HFFc6 (cell line): ENCODE data around the gene VAC14. TPM values are rescaled to one million over a fixed set of nuclear protein-coding genes. Genes with fewer than 3 reads are reported as not detected.
A peak's percentile ranks its signal among the peaks of the same experiment; 100 is the strongest.

Experiments used
- DNase-seq: peaks from one replicate; pipeline ENCODE4 v3.0.0-alpha.2; 2018
- H3K27ac Mint-ChIP-seq: 2 replicates; pipeline ENCODE4 v1.8.0; 2020; ENCODE audit warnings: mild to moderate bottlenecking, mixed read lengths
- H3K27me3 Mint-ChIP-seq: 2 replicates; pipeline ENCODE4 v1.8.0; 2021; ENCODE audit warnings: mild to moderate bottlenecking, moderate library complexity, mixed read lengths; ENCODE audit not compliant: insufficient read depth
- H3K36me3 Mint-ChIP-seq: 2 replicates; pipeline ENCODE4 v1.8.0; 2021; ENCODE audit warnings: low read depth, mixed read lengths
- H3K4me1 Mint-ChIP-seq: 2 replicates; pipeline ENCODE4 v1.8.0; 2020; ENCODE audit warnings: low read depth, mixed read lengths
- H3K4me3 Mint-ChIP-seq: 2 replicates; pipeline ENCODE4 v1.8.0; 2020; ENCODE audit warnings: mild to moderate bottlenecking, moderate library complexity, mixed read lengths
- H3K9me3 Mint-ChIP-seq: 2 replicates; pipeline ENCODE4 v1.8.0; 2020; ENCODE audit warnings: mild to moderate bottlenecking, mixed read lengths
- CTCF ChIP-seq: fragments of 200-600 bp; sonication (generic); IDR thresholded peaks from 2 replicates; pipeline ENCODE4 v1.5.0; 2021; ENCODE audit warnings: antibody characterized with exemption, mild to moderate bottlenecking
- total RNA-seq, 6 experiments: library from RNA; stranded (reverse); fragmentation: NEBNext Ultra II Directional; extraction: Animal tissue kit (Norgen Biotek cat#: 25700); gene quantifications; 2 replicates in 1 of 6; 3 replicates in 5 of 6; pipeline ENCODE4 v1.2.3, GENCODE V29; 2021

VAC14 gene
- total RNA-seq, 6 experiments from 2014 or later: 34.5 to 45.5 (median 37.6) TPM

- H3K9me3 Mint-ChIP-seq: no peaks in the 10 kb centered on the region
- H3K27ac Mint-ChIP-seq: no peak overlapping the region
- no peak for TF ChIP-seq CTCF
- no peak for DNase-seq
- H3K36me3 Mint-ChIP-seq: peaks cover 32% of the 10 kb centered on the region
- H3K4me3 Mint-ChIP-seq: no peak overlapping the region
- H3K27me3 Mint-ChIP-seq: peaks cover 19% of the 10 kb centered on the region
- no peaks in the 10 kb centered on the region; the same call in 1 of the 2 replicates for H3K4me1 Mint-ChIP-seq
These were observed 136.4 kb downstream of the VAC14 start for GRCh38 chr16:70664325-70665112.

DNA sequence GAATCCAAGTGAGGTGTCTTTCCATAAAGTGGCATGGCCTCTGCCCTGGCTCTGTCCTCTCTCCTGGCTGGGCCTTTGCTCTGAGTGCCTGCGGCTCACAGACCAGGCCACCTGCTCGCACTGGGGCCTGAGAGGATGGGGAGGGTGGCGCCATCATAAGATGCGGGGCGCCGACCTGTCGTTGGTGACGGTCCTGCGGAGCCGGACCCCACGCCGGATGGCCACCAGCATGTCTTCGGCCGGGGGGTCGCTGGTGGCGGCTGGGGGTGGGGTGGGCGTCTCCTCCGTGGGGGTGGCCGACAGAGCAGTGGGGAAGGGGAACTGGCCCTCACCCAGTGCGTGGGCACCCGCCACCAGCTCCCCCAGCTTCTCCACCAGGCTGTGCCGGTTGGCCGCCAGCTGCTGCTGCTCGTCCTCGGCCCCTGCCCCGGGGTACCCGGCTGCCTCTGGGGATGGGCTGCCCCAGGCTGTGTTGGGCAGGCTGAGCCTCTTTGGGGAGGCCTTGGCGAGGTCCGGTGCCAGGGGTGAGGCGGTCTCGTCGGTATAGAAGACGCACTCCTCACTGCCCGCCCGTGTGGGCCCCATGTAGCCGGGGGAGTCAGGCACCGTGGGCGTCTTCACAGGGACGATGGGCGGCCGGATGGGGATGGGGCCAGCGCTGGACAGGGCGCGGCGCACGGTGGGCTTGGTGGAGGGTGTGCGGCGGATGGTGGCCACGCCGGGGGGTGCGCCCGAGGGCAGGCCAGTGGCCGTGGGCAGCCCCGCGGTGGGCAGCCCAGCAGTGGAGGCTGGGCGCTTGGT, 137.2 kb downstream of the VAC14 start:
- DNase-seq: no peak
- H3K36me3 Mint-ChIP-seq: peaks cover 25% of the 10 kb centered on the region

DNA sequence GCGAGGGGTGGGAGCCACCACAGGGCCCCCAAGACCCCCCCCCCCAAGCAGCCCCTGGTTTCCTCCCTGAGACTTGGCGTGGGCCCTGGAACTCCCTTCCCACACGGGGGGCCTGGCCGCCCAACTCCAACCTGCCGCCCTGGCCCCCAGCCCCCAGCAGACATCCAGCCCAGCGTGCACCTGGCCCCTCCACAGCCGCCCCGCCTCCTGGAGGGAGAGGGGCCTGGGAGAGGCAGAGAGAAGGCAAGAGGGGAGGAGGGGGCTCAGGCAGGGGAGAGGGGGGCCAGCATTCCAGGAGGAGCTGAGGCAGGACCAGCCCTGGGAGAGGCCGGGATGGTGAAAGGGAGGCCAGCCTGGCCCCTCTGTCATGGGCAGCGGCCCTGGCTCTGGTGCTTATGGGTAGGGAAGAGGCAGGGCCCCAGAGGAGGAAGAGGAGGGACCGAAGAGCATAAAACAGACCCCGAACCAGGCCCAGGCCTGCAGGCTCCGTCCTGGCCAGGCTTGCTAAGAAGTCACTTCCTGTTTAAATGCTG, 137.9 kb downstream of the VAC14 start:
- DNase-seq: no peak
- no peak overlapping the region for H3K27ac Mint-ChIP-seq
- peaks cover 24% of the 10 kb centered on the region for H3K27me3 Mint-ChIP-seq
- no peak overlapping the region for H3K4me3 Mint-ChIP-seq
- no peak for TF ChIP-seq CTCF
- no peaks in the 10 kb centered on the region; the same call in 1 of the 2 replicates for H3K4me1 Mint-ChIP-seq
- H3K9me3 Mint-ChIP-seq: no peaks in the 10 kb centered on the region
- H3K36me3 Mint-ChIP-seq: peaks cover 22% of the 10 kb centered on the region

More for the DNA sequence above, 137.2 kb downstream of the VAC14 start:
- Mint-ChIP-seq H3K27me3 (peaks cover 24% of the 10 kb centered on the region), H3K9me3 (no peaks in the 10 kb centered on the region), H3K4me3 (no peak overlapping the region), H3K27ac (no peak overlapping the region), H3K4me1 (no peaks in the 10 kb centered on the region; the same call in 1 of the 2 replicates)
- TF ChIP-seq CTCF: no peak

DNA sequence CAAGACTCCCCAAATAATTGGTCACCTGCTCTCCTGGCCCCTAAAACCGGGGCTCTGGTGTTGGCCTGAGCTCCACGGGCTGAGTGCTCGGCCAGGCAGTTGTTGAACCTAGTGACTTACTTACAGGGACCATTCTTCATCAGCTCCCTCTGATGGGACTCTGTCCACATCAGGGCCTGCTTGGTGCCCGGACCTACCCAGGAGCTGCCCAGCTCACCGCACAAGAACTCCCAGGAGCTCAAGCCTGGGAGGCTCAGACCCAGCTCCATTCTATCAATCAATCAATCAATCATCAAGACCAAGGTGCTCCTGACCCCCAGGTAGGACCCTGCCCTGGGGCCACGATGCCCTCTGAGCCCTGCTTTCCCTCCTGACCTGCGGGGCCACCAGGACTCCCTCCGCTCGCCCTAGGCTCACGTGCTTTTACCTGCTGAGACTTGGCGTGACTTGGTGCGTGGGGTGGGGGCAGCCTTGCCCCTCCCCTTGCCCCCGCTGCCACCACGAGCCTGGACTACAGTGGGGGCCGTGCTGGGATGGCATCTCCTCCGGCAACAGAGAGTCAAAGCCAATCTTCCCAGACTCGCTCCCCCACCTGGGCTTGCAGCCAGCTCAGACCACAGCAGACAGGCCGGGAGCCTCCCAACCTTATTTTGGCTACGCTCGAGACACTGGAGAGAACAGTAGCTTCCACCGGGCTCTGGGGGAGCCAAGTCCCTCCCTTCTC, 138.9 kb downstream of the VAC14 start:
- H3K4me3 Mint-ChIP-seq: no peak overlapping the region
- TF ChIP-seq CTCF: no peak
- H3K36me3 Mint-ChIP-seq: peaks cover 13% of the 10 kb centered on the region
- DNase-seq: no peak
- no peaks in the 10 kb centered on the region for H3K9me3 Mint-ChIP-seq
- peaks cover 24% of the 10 kb centered on the region for H3K27me3 Mint-ChIP-seq
- H3K4me1 Mint-ChIP-seq: no peaks in the 10 kb centered on the region; the same call in 1 of the 2 replicates
- H3K27ac Mint-ChIP-seq: peak overlapping the region; percentile 43; the same call in 1 of the 2 replicates

GRCh38 chr16:70661534-70661917, 139.4 kb downstream of the VAC14 start:
- no peak overlapping the region for H3K27ac Mint-ChIP-seq
- TF ChIP-seq CTCF: no peak
- no peak overlapping the region for H3K4me3 Mint-ChIP-seq
- no peaks in the 10 kb centered on the region; the same call in 1 of the 2 replicates for H3K4me1 Mint-ChIP-seq
- DNase-seq: no peak
- peaks cover 24% of the 10 kb centered on the region for H3K27me3 Mint-ChIP-seq
- peaks cover 9% of the 10 kb centered on the region for H3K36me3 Mint-ChIP-seq
- no peaks in the 10 kb centered on the region for H3K9me3 Mint-ChIP-seq
